H1 (cell line): Measurements from ENCODE around the gene CROT. TPM values are rescaled to one million over a fixed set of nuclear protein-coding genes. Genes with fewer than 3 reads are reported as not detected.

ENCODE experiments used
- CTCF ChIA-PET: fragments of 300-600 bp; sonication (Branson Sonifier 250); formaldehyde crosslinking; loops from one replicate; lab custom pipeline; 2021; ENCODE audit not compliant: partially characterized antibody; lab: Charles Lee
- POLR2A ChIA-PET: fragments of 300-600 bp; sonication (Branson Sonifier 250); formaldehyde crosslinking; loops from one replicate; lab custom pipeline; 2021; ENCODE audit warnings: inconsistent platforms; ENCODE audit not compliant: partially characterized antibody; lab: Charles Lee
- DNase-seq, 2 experiments: peaks; one replicate each; pipeline versions ENCODE4 v3.0.0 to v3.0.0-alpha.2; 2010 to 2022; ENCODE audit warnings: low spot score in 2 of 2, low read depth in 1 of 2, mixed read lengths in 1 of 2
- FAIRE-seq: peaks from 2 replicates; lab custom pipeline; 2011; peaks lifted over from hg19 to GRCh38; lab: Jason Lieb, UNC
- H2AFZ ChIP-seq: 2 replicates; pipeline ENCODE4 v1.8.1; 2012; ENCODE audit warnings: low read length, inconsistent platforms
- H2AK5ac ChIP-seq: 2 replicates; pipeline ENCODE4 v1.6.1; 2013; ENCODE audit warnings: low read depth, low read length
- H2BK120ac ChIP-seq: replicated peaks from 2 replicates; pipeline ENCODE3; 2013; ENCODE audit warnings: low read depth, low read length, inconsistent platforms
- H2BK12ac ChIP-seq: 2 replicates; pipeline ENCODE4 v1.6.1; 2013; ENCODE audit warnings: low read depth, low read length
- H2BK15ac ChIP-seq: 2 replicates; pipeline ENCODE4 v1.6.1; 2013; ENCODE audit warnings: low read length
- H2BK20ac ChIP-seq: 2 replicates; pipeline ENCODE4 v1.6.1; 2013; ENCODE audit warnings: low read length
- H2BK5ac ChIP-seq: 2 replicates; pipeline ENCODE4 v1.6.1; 2013; ENCODE audit warnings: low read depth, low read length
- H3K14ac ChIP-seq: 2 replicates; pipeline ENCODE4 v1.6.1; 2013; ENCODE audit warnings: inconsistent platforms; ENCODE audit not compliant: insufficient read length
- H3K18ac ChIP-seq: 2 replicates; pipeline ENCODE4 v1.6.1; 2013; ENCODE audit warnings: low read length; ENCODE audit errors: extremely low read depth
- H3K23ac ChIP-seq: 2 replicates; pipeline ENCODE4 v1.6.1; 2013; ENCODE audit warnings: inconsistent platforms; ENCODE audit not compliant: insufficient read length
- H3K23me2 ChIP-seq: 2 replicates; pipeline ENCODE4 v1.6.1; 2013; ENCODE audit warnings: low read depth, low read length
- H3K27ac ChIP-seq: 2 replicates; pipeline ENCODE4 v1.6.1; 2011; ENCODE audit warnings: low read depth, low read length, inconsistent platforms
- H3K27me3 ChIP-seq, 4 experiments: replicated peaks in 1 of 4; 1 replicate in 1 of 4; 2 replicates in 3 of 4; pipeline versions ENCODE4 v1.6.1 to v1.8.1; 2011 to 2013; ENCODE audit warnings: low read length in 3 of 4, mild to moderate bottlenecking in 3 of 4, inconsistent platforms in 2 of 4, mixed read lengths in 2 of 4, moderate library complexity in 1 of 4; ENCODE audit not compliant: control insufficient read depth in 3 of 4, insufficient read depth in 3 of 4; ENCODE audit errors: extremely low read depth in 1 of 4
- H3K36me3 ChIP-seq, 4 experiments: 2 replicates each; pipeline versions ENCODE4 v1.6.1 to v1.8.1; 2011 to 2013; ENCODE audit warnings: mild to moderate bottlenecking in 4 of 4, low read length in 3 of 4, moderate library complexity in 2 of 4, control low read depth in 1 of 4, inconsistent platforms in 1 of 4; ENCODE audit not compliant: insufficient read depth in 4 of 4, control insufficient read depth in 2 of 4
- H3K4ac ChIP-seq: replicated peaks from 2 replicates; pipeline ENCODE3; 2013; ENCODE audit warnings: low read length, low read depth, mixed read lengths, inconsistent platforms; ENCODE audit not compliant: insufficient read length
- H3K4me1 ChIP-seq, 4 experiments: replicated peaks in 1 of 4; 1 replicate in 1 of 4; 2 replicates in 3 of 4; pipeline versions ENCODE4 v1.6.1 to v1.8.1; 2011 to 2013; ENCODE audit warnings: low read length in 3 of 4, inconsistent platforms in 2 of 4, mixed read lengths in 1 of 4; ENCODE audit not compliant: insufficient read depth in 4 of 4, control insufficient read depth in 3 of 4
- H3K4me2 ChIP-seq, 2 experiments: 2 replicates each; pipeline versions ENCODE4 v1.6.1 to v1.8.1; 2011 to 2013; ENCODE audit warnings: low read depth in 2 of 2, low read length in 2 of 2, control low read depth in 1 of 2, inconsistent platforms in 1 of 2, mild to moderate bottlenecking in 1 of 2; ENCODE audit not compliant: insufficient read depth in 1 of 2
- H3K4me3 ChIP-seq, 4 experiments: fragments of 200-600, 300-600 bp in 1 of 4; sonication (generic), shearing (Covaris generic), sonication (Bioruptor Twin) in 1 of 4; 2 replicates each; pipeline versions ENCODE4 v1.5.1 to v1.8.1; 2011 to 2016; ENCODE audit warnings: low read length in 4 of 4, low read depth in 3 of 4, control low read depth in 2 of 4, inconsistent platforms in 2 of 4, mild to moderate bottlenecking in 2 of 4, mixed read lengths in 1 of 4, moderate library complexity in 1 of 4; ENCODE audit not compliant: insufficient read depth in 2 of 4; ENCODE audit errors: extremely low read depth in 1 of 4
- H3K56ac ChIP-seq: replicated peaks from 2 replicates; pipeline ENCODE3; 2013; ENCODE audit warnings: low read depth, mild to moderate bottlenecking, mixed read lengths, low read length, inconsistent platforms; ENCODE audit not compliant: insufficient read length
- H3K79me1 ChIP-seq: 2 replicates; pipeline ENCODE4 v1.6.1; 2013; ENCODE audit warnings: low read depth, low read length, control low read depth
- H3K79me2 ChIP-seq, 2 experiments: 2 replicates each; pipeline versions ENCODE4 v1.6.1 to v1.8.1; 2012 to 2013; ENCODE audit warnings: low read length in 2 of 2, mild to moderate bottlenecking in 2 of 2, inconsistent platforms in 1 of 2; ENCODE audit not compliant: insufficient read depth in 2 of 2, control insufficient read depth in 1 of 2
- H3K9ac ChIP-seq, 4 experiments: replicated peaks in 1 of 4; 1 replicate in 1 of 4; 2 replicates in 3 of 4; pipeline versions ENCODE4 v1.6.1 to v1.8.1; 2011 to 2013; ENCODE audit warnings: low read depth in 3 of 4, low read length in 3 of 4, control low read depth in 2 of 4, mild to moderate bottlenecking in 2 of 4, moderate library complexity in 2 of 4, inconsistent platforms in 1 of 4; ENCODE audit errors: extremely low read depth in 1 of 4
- H3K9me3 ChIP-seq, 2 experiments: 2 replicates each; pipeline versions ENCODE4 v1.6.1 to v1.8.1; 2012 to 2013; ENCODE audit warnings: mild to moderate bottlenecking in 2 of 2, moderate library complexity in 2 of 2, control low read depth in 1 of 2, inconsistent platforms in 1 of 2, low read depth in 1 of 2, low read length in 1 of 2, mixed read lengths in 1 of 2; ENCODE audit not compliant: insufficient read depth in 2 of 2
- H4K20me1 ChIP-seq, 2 experiments: replicated peaks in 1 of 2; 2 replicates each; pipeline versions ENCODE3 to v1.8.1; 2011 to 2013; ENCODE audit warnings: inconsistent platforms in 2 of 2, low read length in 2 of 2, mild to moderate bottlenecking in 1 of 2; ENCODE audit not compliant: insufficient read depth in 2 of 2, control insufficient read depth in 1 of 2
- H4K5ac ChIP-seq: 2 replicates; pipeline ENCODE4 v1.6.1; 2013; ENCODE audit warnings: low read length, low read depth, mixed read lengths, inconsistent platforms; ENCODE audit not compliant: insufficient read length
- H4K8ac ChIP-seq: 2 replicates; pipeline ENCODE4 v1.8.0; 2013; ENCODE audit warnings: mild to moderate bottlenecking, moderate library complexity, low read length, inconsistent platforms; ENCODE audit not compliant: insufficient read depth; ENCODE audit errors: extremely low read depth
- H4K91ac ChIP-seq: replicated peaks from 2 replicates; pipeline ENCODE3; 2013; ENCODE audit warnings: low read length, mixed read lengths, inconsistent platforms; ENCODE audit not compliant: insufficient read length
- BCL11A ChIP-seq, 2 experiments: IDR thresholded peaks; one replicate each; pipeline ENCODE4 v1.6.1; 2011; ENCODE audit warnings: low read depth in 2 of 2, low read length in 2 of 2, mild to moderate bottlenecking in 2 of 2
- PHF8 ChIP-seq: fragments of 200-600 bp; sonication (generic); conservative IDR thresholded peaks from 2 replicates; pipeline ENCODE4 v1.7.1; 2012; ENCODE audit warnings: low read depth, mild to moderate bottlenecking, inconsistent platforms, low read length, moderate library complexity
- POLR2A ChIP-seq, 2 experiments: IDR thresholded peaks; 1 replicate in 1 of 2; 2 replicates in 1 of 2; pipeline ENCODE4 v1.6.1; 2011; ENCODE audit warnings: low read depth in 2 of 2, low read length in 2 of 2, mild to moderate bottlenecking in 2 of 2; ENCODE audit errors: control extremely low read depth in 1 of 2
- RAD21 ChIP-seq, 2 experiments: IDR thresholded peaks in 1 of 2; conservative IDR thresholded peaks in 1 of 2; 2 replicates each; pipeline ENCODE4 v1.6.1; 2011; ENCODE audit warnings: low read depth in 2 of 2, low read length in 2 of 2, improper control_type of control experiment in 1 of 2, inconsistent platforms in 1 of 2, mild to moderate bottlenecking in 1 of 2, moderate library complexity in 1 of 2
- SIX5 ChIP-seq: IDR thresholded peaks from 2 replicates; pipeline ENCODE4 v1.6.1; 2011; ENCODE audit warnings: mild to moderate bottlenecking, low read depth, low read length
- SP2 ChIP-seq: IDR thresholded peaks from 2 replicates; pipeline ENCODE4 v1.6.1; 2012; ENCODE audit warnings: mild to moderate bottlenecking, low read length, inconsistent platforms
- SUZ12 ChIP-seq: fragments of 200-600 bp; sonication (generic); IDR thresholded peaks from 2 replicates; pipeline ENCODE4 v1.6.1; 2012; ENCODE audit warnings: mild to moderate bottlenecking, inconsistent platforms, low read length, moderate library complexity, mixed read lengths
- TCF12 ChIP-seq: IDR thresholded peaks from 2 replicates; pipeline ENCODE4 v1.6.1; 2011; ENCODE audit warnings: low read depth, mild to moderate bottlenecking, low read length
- WGBS, 2 experiments: shearing (Covaris generic) in 1 of 2; methylation state at CpG; one replicate each; pipeline versions ENCODE4 v1.1.6 to v1.1.7; 2013 to 2015; ENCODE audit warnings: low lambda C conversion rate in 2 of 2, mixed read lengths in 2 of 2, inconsistent platforms in 1 of 2, low coverage in 1 of 2, missing lambda C conversion rate in 1 of 2; ENCODE audit not compliant: insufficient replicate concordance in 2 of 2, insufficient coverage in 1 of 2, insufficient read length in 1 of 2; ENCODE audit errors: extremely low coverage in 1 of 2, missing lambda C conversion rate in 1 of 2; 5-methylcytosine and 5-hydroxymethylcytosine counted together
- polyA plus RNA-seq, 7 experiments: library from polyadenylated mRNA; depleted of rRNA in 3 of 7; stranded (reverse) in 5 of 7; unstranded in 2 of 7; fragments of >200 nt in 5 of 7; fragments of 200-250 nt in 2 of 7; gene quantifications; 1 replicate in 5 of 7; 2 replicates in 1 of 7; 4 replicates in 1 of 7; pipeline versions ENCODE4 v1.2.1 to v1.2.3, GENCODE V29; 2011 to 2013; ENCODE audit warnings: missing spikeins in 2 of 7, mixed read lengths in 2 of 7
- total RNA-seq: library from RNA; stranded (reverse); fragmentation: NEBNext Ultra II Directional; extraction: Animal tissue kit (Norgen Biotek cat#: 25700); gene quantifications from 2 replicates; pipeline ENCODE4 v1.2.1, GENCODE V29; 2021
- TF ChIP-seq, protein P1 (sequence below): IDR thresholded peaks from 2 replicates; pipeline ENCODE4 v1.6.1; 2011; ENCODE audit warnings: low read depth, mild to moderate bottlenecking, low read length; ENCODE audit not compliant: insufficient read depth

Gene CROT
- total and polyA plus RNA-seq, 2 of the 8 experiments (the other 6 are each of a cell fraction or from before 2014, with no cell fraction given): 2.2 to 5.6 TPM

DNA sequence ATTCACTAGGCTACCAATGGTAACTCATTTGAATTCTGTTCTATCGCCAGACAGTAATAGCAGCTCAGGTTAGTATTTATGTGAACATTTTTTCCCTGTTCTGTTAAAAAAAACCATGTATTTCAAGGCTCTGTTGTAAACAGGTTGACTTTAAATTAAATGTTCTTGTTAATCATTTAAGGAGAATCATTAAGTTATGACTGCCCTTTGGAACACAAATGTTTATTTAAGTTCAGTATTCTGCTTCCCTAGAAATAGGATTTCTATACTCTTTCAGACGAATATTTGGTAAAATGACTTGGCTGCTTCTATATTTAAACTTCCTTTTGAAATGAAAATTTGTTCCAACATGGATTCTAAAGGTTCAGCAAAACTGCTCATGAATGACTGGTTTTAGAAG is 13.1 kb upstream of the CROT start:
- no peaks in the 10 kb centered on the region for H3K79me2 ChIP-seq
- no peak overlapping the region for H3K27ac ChIP-seq
- no peaks in the 10 kb centered on the region for H3K79me1 ChIP-seq
- H2BK20ac ChIP-seq: no peak overlapping the region
- H3K4ac ChIP-seq: no peak overlapping the region
- peaks cover 0 to 17% (median 3%) of the 10 kb centered on the region in 4 experiments; a peak in 3 of 8 replicates for H3K36me3 ChIP-seq
- H2AFZ ChIP-seq: no peak overlapping the region
- no peak overlapping the region for H3K23ac ChIP-seq
- H4K20me1 ChIP-seq: no peaks in the 10 kb centered on the region
- WGBS, 2 experiments: 86% methylated on average over 2 of the region's 2 CpGs; no CpG with 5 or more reads in 1 of the 2 experiments
- H2BK12ac ChIP-seq: no peak overlapping the region
- FAIRE-seq (no peak), DNase-seq (no peak)
- H3K18ac ChIP-seq: no peak overlapping the region
- no peak overlapping the region for H3K56ac ChIP-seq
- POLR2A ChIA-PET: no interaction called here
- no peak overlapping the region for H3K4me2 ChIP-seq
- no peaks in the 10 kb centered on the region for H3K4me1 ChIP-seq
- no peaks in the 10 kb centered on the region for H3K27me3 ChIP-seq
- H3K23me2 ChIP-seq: no peaks in the 10 kb centered on the region
- no peak overlapping the region for H4K91ac ChIP-seq
- no peak overlapping the region for H2BK15ac ChIP-seq
- H2BK120ac ChIP-seq: no peak overlapping the region
- H3K4me3 ChIP-seq: no peak overlapping the region
- no peak overlapping the region for H2BK5ac ChIP-seq
- CTCF ChIA-PET: no interaction called here
- peaks cover 38 to 41% of the 10 kb centered on the region in 2 experiments for H3K9me3 ChIP-seq
- no peak overlapping the region for H4K8ac ChIP-seq
- H3K9ac ChIP-seq: no peak overlapping the region
- H3K14ac ChIP-seq: no peak overlapping the region
- no peak overlapping the region for H2AK5ac ChIP-seq
- H4K5ac ChIP-seq: no peak overlapping the region
- TF ChIP-seq BCL11A (IDR thresholded peaks at IDR 0.05; ENCODE audit: low read depth in 2 of 2, low read length in 2 of 2) (no peak), RAD21 (IDR thresholded peaks at IDR 0.05 in 1 of 2, conservative IDR thresholded peaks at IDR 0.05 in 1 of 2; ENCODE audit: low read depth in 2 of 2, low read length in 2 of 2) (no peak), POLR2A (IDR thresholded peaks at IDR 0.05; ENCODE audit: control extremely low read depth in 1 of 2, low read depth in 2 of 2, low read length in 2 of 2) (no peak), SP2 (no peak), TCF12 (no peak), SUZ12 (no peak), PHF8 (no peak), SIX5 (no peak)
- TF ChIP-seq, protein P1, sequence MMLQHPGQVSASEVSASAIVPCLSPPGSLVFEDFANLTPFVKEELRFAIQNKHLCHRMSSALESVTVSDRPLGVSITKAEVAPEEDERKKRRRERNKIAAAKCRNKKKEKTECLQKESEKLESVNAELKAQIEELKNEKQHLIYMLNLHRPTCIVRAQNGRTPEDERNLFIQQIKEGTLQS: no peak
